K562 (cell line): ENCODE measurements around the gene SSBP1. TPM values are rescaled to one million over a fixed set of nuclear protein-coding genes. Genes with fewer than 3 reads are reported as not detected.

Source experiments
- ATAC-seq: fragments of 200-7000 bp; cut with Tn5 transposase; 3 replicates; pipeline ENCODE4 v1.9.1; 2020; ENCODE audit warnings: moderate library complexity
- BruUV-seq: library from RNA; stranded (reverse); fragments of 400-500 nt; replicated peaks from 2 replicates; lab custom pipeline; 2021; lab: Mats Ljungman, UMichigan
- CTCF ChIA-PET: fragments of 300-600 bp; formaldehyde crosslinking; extraction: SDS; loops from one replicate; lab custom pipeline; 2021; ENCODE audit warnings: low intra/inter-chr PET ratio; lab: Yijun Ruan, JAX
- POLR2A ChIA-PET: fragments of 300-600, 350-650 bp; sonication (Branson Sonifier 250); formaldehyde crosslinking; extraction: SDS; loops from one replicate; lab custom pipeline; 2021; ENCODE audit warnings: antibody characterized with exemption, inconsistent platforms; lab: Yijun Ruan, JAX
- DNase-seq, 4 experiments: peaks; one replicate each; pipeline versions ENCODE4 v3.0.0 to v3.0.0-alpha.2; 2011 to 2018; ENCODE audit warnings: low spot score in 3 of 4, mixed read lengths in 3 of 4; ENCODE audit errors: extremely low read depth in 1 of 4
- FAIRE-seq: peaks from 2 replicates; lab custom pipeline; 2011; peaks lifted over from hg19 to GRCh38; lab: Jason Lieb, UNC
- H2AFZ ChIP-seq: 2 replicates; pipeline ENCODE4 v1.6.0; 2011; ENCODE audit warnings: low read depth, low read length, control low read depth, inconsistent platforms
- H3K27ac ChIP-seq: fragments of 200-600 bp; 3 replicates; pipeline ENCODE4 v1.8.0; 2011; ENCODE audit warnings: low read depth, mild to moderate bottlenecking, control low read depth, inconsistent platforms, low read length, moderate library complexity, mixed read lengths; ENCODE audit errors: extremely low read depth
- H3K27me3 ChIP-seq, 2 experiments: fragments of 300-600 bp in 1 of 2; 2 replicates in 1 of 2; 3 replicates in 1 of 2; pipeline versions ENCODE4 v1.6.0 to v1.8.0; 2011; ENCODE audit warnings: inconsistent platforms in 2 of 2, low read length in 2 of 2, mild to moderate bottlenecking in 1 of 2, mixed read lengths in 1 of 2, moderate library complexity in 1 of 2; ENCODE audit not compliant: control insufficient read depth in 2 of 2, insufficient read depth in 2 of 2
- H3K36me3 ChIP-seq: fragments of 300-600 bp; 3 replicates; pipeline ENCODE4 v1.8.0; 2011; ENCODE audit warnings: mild to moderate bottlenecking, low read length, inconsistent platforms; ENCODE audit not compliant: control insufficient read depth, insufficient read depth
- H3K4me1 ChIP-seq, 2 experiments: fragments of 200-600 bp in 1 of 2; replicated peaks in 1 of 2; 2 replicates in 1 of 2; 3 replicates in 1 of 2; pipeline versions ENCODE4 v1.5.1 to v1.8.0; 2011; ENCODE audit warnings: inconsistent platforms in 2 of 2, low read length in 2 of 2, mild to moderate bottlenecking in 1 of 2, mixed read lengths in 1 of 2, moderate library complexity in 1 of 2; ENCODE audit not compliant: control insufficient read depth in 2 of 2, insufficient read depth in 2 of 2
- H3K4me2 ChIP-seq: 2 replicates; pipeline ENCODE4 v1.6.1; 2011; ENCODE audit warnings: low read length, control low read depth, inconsistent platforms, mixed read lengths; ENCODE audit not compliant: insufficient read depth
- H3K4me3 ChIP-seq: fragments of 200-600 bp; sonication (generic), shearing (Covaris generic); 2 replicates; pipeline ENCODE4 v1.5.1; 2016; ENCODE audit warnings: control low read depth, inconsistent platforms
- H3K79me2 ChIP-seq: fragments of 200-600 bp; 3 replicates; pipeline ENCODE4 v1.8.0; 2011; ENCODE audit warnings: low read length, inconsistent platforms; ENCODE audit not compliant: control insufficient read depth, insufficient read depth
- H3K9ac ChIP-seq, 2 experiments: 2 replicates each; pipeline versions ENCODE4 v1.6.0 to v1.6.1; 2011; ENCODE audit warnings: low read depth in 2 of 2, low read length in 2 of 2, control low read depth in 1 of 2, inconsistent platforms in 1 of 2, mild to moderate bottlenecking in 1 of 2, mixed read lengths in 1 of 2; ENCODE audit not compliant: insufficient read depth in 1 of 2
- H3K9me1 ChIP-seq: one replicate; pipeline ENCODE4 v1.6.0; 2011; ENCODE audit warnings: inconsistent platforms, mild to moderate bottlenecking, low read length, moderate library complexity; ENCODE audit not compliant: control insufficient read depth, insufficient read depth
- H3K9me3 ChIP-seq: replicated peaks from 2 replicates; pipeline ENCODE4 v1.5.1; 2011; ENCODE audit warnings: low read depth, low read length, inconsistent platforms; ENCODE audit not compliant: control insufficient read depth, insufficient read depth
- H4K20me1 ChIP-seq: replicated peaks from 2 replicates; pipeline ENCODE4 v1.6.1; 2011; ENCODE audit warnings: low read length, inconsistent platforms, mixed read lengths; ENCODE audit not compliant: control insufficient read depth, insufficient read depth
- CBX1 ChIP-seq: sonication (generic); IDR thresholded peaks from 2 replicates; pipeline ENCODE4 v1.6.1; 2016; ENCODE audit warnings: antibody characterized with exemption, low read depth, mild to moderate bottlenecking
- CEBPB ChIP-seq: fragments of 450-650 bp; IDR thresholded peaks from 2 replicates; pipeline ENCODE4 v1.6.1; 2016; ENCODE audit warnings: missing genetic modification characterization, missing compliant biosample characterization
- CEBPG ChIP-seq, 3 experiments: fragments of 200-800 bp in 1 of 3; sonication (Bioruptor generic) in 1 of 3; sonication (generic) in 1 of 3; formaldehyde crosslinking in 1 of 3; IDR thresholded peaks in 2 of 3; conservative IDR thresholded peaks in 1 of 3; 2 replicates each; pipeline versions ENCODE4 v1.6.1 to v1.8.0; 2016 to 2022; ENCODE audit warnings: missing compliant biosample characterization in 2 of 3, missing genetic modification characterization in 2 of 3, mild to moderate bottlenecking in 1 of 3, missing genetic modification reagents in 1 of 3
- PKNOX1 ChIP-seq: fragments of 450-650 bp; IDR thresholded peaks from 2 replicates; pipeline ENCODE4 v1.6.1; 2016
- RBM22 ChIP-seq: fragments of 200-400 bp; formaldehyde crosslinking; IDR thresholded peaks from 2 replicates; pipeline ENCODE4 v1.6.1; 2018; ENCODE audit warnings: low read length, low read depth; ENCODE audit not compliant: poor library complexity, severe bottlenecking
- ZNF717 ChIP-seq: fragments of 250-450 bp; sonication (Bioruptor Pico); IDR thresholded peaks from 2 replicates; pipeline ENCODE4 v1.5.0; 2021
- WGBS: fragments of 100-300 bp; shearing (Covaris generic); methylation state at CpG from one replicate; pipeline ENCODE4 v1.1.6; 2016; ENCODE audit warnings: low coverage, mixed read lengths; ENCODE audit not compliant: insufficient coverage; ENCODE audit errors: missing lambda C conversion rate; 5-methylcytosine and 5-hydroxymethylcytosine counted together
- in situ Hi-C: fragments of 300-500 bp; cut with MboI; formaldehyde crosslinking; loops from 4 replicates; pipeline ENCODE4 v1.15.0; 2018; ENCODE audit warnings: inconsistent platforms, mixed read lengths
- intact Hi-C: fragments of 100-400 bp; cut with micrococcal nuclease; formaldehyde crosslinking; loops from 2 replicates; pipeline ENCODE4 v1.14.2; 2022
- polyA plus RNA-seq, 8 experiments: library from polyadenylated mRNA; depleted of rRNA in 4 of 8; stranded (reverse) in 5 of 8; unstranded in 3 of 8; fragments of >200 nt; fragmentation: Nextera tagmentation in 2 of 8; fragmentation: Illumina TruSeq in 1 of 8; extraction: Ambion mirVana in 2 of 8; extraction: Trizol in 1 of 8; gene quantifications; 2 replicates each; pipeline versions ENCODE4 v1.2.1 to v1.2.3, GENCODE V29; 2011 to 2014; ENCODE audit warnings: inconsistent platforms in 1 of 8, missing spikeins in 1 of 8
- total RNA-seq, 7 experiments: library from RNA; depleted of rRNA in 6 of 7; stranded (reverse); fragments of >200 nt in 6 of 7; fragmentation: Illumina TruSeq in 2 of 7; extraction: Trizol in 2 of 7; gene quantifications; 2 replicates each; pipeline versions ENCODE4 v1.2.1 to v1.2.3, GENCODE V29; 2011 to 2021; ENCODE audit warnings: low replicate concordance in 1 of 7

SSBP1 gene
- total and polyA plus RNA-seq, 9 of the 15 experiments (the other 6 are each of a cell fraction or from before 2014, with no cell fraction given): 404 to 1,996 (median 835) TPM

DNA sequence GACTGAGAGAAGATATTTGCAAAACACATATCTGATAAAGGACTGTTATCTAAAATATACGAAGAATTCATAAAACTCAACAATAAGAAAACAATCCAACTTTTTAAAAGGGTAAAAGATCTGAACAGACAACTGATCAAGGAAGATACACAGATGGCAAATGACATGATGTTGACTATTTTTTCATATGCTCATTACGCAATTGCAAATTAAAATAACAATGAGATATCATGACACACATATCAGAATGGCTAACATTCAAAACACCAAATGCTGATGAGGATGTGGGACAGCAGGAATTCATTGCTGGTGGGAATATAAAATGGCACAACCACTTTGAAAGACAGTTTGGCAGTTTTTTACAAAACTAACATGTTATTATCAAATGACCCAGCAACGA, 45.1 kb upstream of the SSBP1 start:
- no peak overlapping the region for H3K9ac ChIP-seq
- H3K4me3 ChIP-seq: no peak overlapping the region
- H3K27ac ChIP-seq: no peak overlapping the region
- POLR2A ChIA-PET: interaction anchor here (1.0 kb wide), 2 partner anchors 10 to 32 kb away, joined by 3 read pairs; no protein-coding TSS in a partner anchor
- TF ChIP-seq RBM22: no peak
- TF ChIP-seq CBX1: no peak
- TF ChIP-seq ZNF717: no peak
- peak; percentile 27; the same call in 1 of the 2 replicates for TF ChIP-seq CEBPB
- no peak for TF ChIP-seq PKNOX1
- no peak for TF ChIP-seq CEBPG (CRISPR knock-in tag; IDR thresholded peaks at IDR 0.05)
- TF ChIP-seq CEBPG (tag; conservative IDR thresholded peaks at IDR 0.05 in 1 of 2, IDR thresholded peaks at IDR 0.05 in 1 of 2): peak in 1 of 2 experiments; percentile 48; a peak in 2 of 4 replicates
- TF ChIP-seq, all 486 proteins: peak for 2
- Histone ChIP-seq H3K9me3 (no peaks in the 10 kb centered on the region), H3K36me3 (no peaks in the 10 kb centered on the region), H3K79me2 (no peaks in the 10 kb centered on the region), H3K4me1 (no peaks in the 10 kb centered on the region), H2AFZ (no peak overlapping the region), H3K9me1 (no peaks in the 10 kb centered on the region), H3K27me3 (peaks cover 24 to 28% of the 10 kb centered on the region in 2 experiments; a peak in 4 of 5 replicates), H4K20me1 (no peaks in the 10 kb centered on the region; the same call in 1 of the 2 replicates), H3K4me2 (no peak overlapping the region)
- WGBS: 0% methylated on average over 3 of the region's 3 CpGs
- CTCF ChIA-PET: no interaction called here
- ATAC-seq: no peak
- intact Hi-C loops: no loop called here
- in situ Hi-C loops: no loop called here
- FAIRE-seq: no peak
- DNase-seq: no peak
- no TSS peak for BruUV-seq
